SK-N-MC (cell line): ENCODE measurements around the gene SPTSSB.
A peak's percentile ranks its signal among the peaks of the same experiment; 100 is the strongest.

Source experiments
- DNase-seq: peaks from one replicate; pipeline ENCODE4 v3.0.0-alpha.2; 2011; ENCODE audit warnings: low read depth, low spot score
- H3K27ac ChIP-seq: fragments of 200-600 bp; sonication (generic); 2 replicates; pipeline ENCODE4 v1.5.1; 2016; ENCODE audit warnings: mixed run types
- H3K36me3 ChIP-seq: fragments of 200-600 bp; sonication (generic); 2 replicates; pipeline ENCODE4 v1.6.1; 2017; ENCODE audit warnings: antibody characterized with exemption, low read length, mixed read lengths; ENCODE audit not compliant: insufficient read depth
- H3K4me3 ChIP-seq: fragments of 200-600 bp; sonication (generic); 2 replicates; pipeline ENCODE4 v1.5.1; 2016
- H3K9ac ChIP-seq: fragments of 200-600 bp; sonication (generic); 2 replicates; pipeline ENCODE4 v1.8.0; 2017; ENCODE audit warnings: mixed run types, mixed read lengths; ENCODE audit not compliant: insufficient read length
- H3K9me3 ChIP-seq: fragments of 200-600 bp; sonication (generic); 2 replicates; pipeline ENCODE4 v1.6.1; 2017; ENCODE audit warnings: low read depth, mild to moderate bottlenecking, antibody characterized with exemption, low read length, moderate library complexity, mixed read lengths
- EZH2 ChIP-seq: fragments of 200-600 bp; sonication (generic); IDR thresholded peaks from one replicate; pipeline ENCODE4 v1.6.1; 2017; ENCODE audit warnings: antibody characterized with exemption
- FOXP2 ChIP-seq: optimal IDR thresholded peaks from 2 replicates; pipeline ENCODE3; 2011; ENCODE audit warnings: mild to moderate bottlenecking, moderate library complexity; ENCODE audit not compliant: insufficient read depth; ENCODE audit errors: extremely low read length, control extremely low read depth
- POLR2AphosphoS5 ChIP-seq: IDR thresholded peaks from 2 replicates; pipeline ENCODE4 v1.6.1; 2012; ENCODE audit warnings: mild to moderate bottlenecking, low read depth, low read length, borderline replicate concordance

Gene SPTSSB

DNA sequence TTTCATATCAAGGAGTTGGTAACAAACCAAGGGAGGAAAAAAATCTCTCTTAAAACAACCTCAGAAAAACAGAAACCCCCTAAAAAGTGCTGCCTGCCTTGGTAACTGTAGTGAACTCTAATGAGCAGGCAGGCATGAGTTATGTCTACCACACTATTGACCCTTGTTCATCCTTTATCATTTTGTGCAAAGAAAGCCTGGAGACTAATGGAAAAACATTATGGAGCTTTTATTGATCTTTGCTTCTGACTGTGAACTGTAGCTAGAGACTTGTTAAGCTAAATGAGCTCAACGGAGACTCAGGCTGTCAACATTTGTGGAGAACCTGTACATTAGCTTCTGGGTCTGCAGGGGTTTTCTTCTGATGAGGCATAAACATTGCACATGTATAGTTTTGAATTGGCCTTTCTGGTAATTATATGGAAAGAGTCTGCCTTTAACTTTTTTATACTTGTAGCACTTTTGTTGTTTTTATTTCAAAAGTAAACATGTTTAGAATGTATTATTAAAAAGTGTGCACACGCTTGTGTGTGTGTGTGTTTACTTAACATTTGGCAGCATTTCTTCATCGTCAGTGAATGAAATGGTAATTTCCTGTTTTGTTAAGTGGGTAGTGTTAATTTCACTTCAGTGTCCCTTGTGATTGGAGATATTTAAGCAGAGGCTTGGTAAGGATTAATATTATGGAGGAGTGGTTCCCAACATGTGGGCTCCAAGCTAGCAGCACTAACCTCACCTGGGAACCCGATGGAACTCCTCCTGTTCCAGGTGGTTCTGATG, 15.9 kb upstream of the SPTSSB start:
- H3K27ac ChIP-seq: no peak overlapping the region

GRCh38 chr3:161372321-161373260, 1.3 kb upstream of the SPTSSB start:
- H3K4me3 ChIP-seq: peak overlapping the region; percentile 80
- TF ChIP-seq EZH2 (no peak), POLR2AphosphoS5 (no peak)
- no peaks in the 10 kb centered on the region for H3K9me3 ChIP-seq
- no peak overlapping the region for H3K9ac ChIP-seq
- H3K27ac ChIP-seq: no peak overlapping the region
- DNase-seq: no peak
- no peaks in the 10 kb centered on the region for H3K36me3 ChIP-seq

More for the DNA sequence above, 15.9 kb upstream of the SPTSSB start:
- no peak for TF ChIP-seq FOXP2
- TF ChIP-seq EZH2: no peak
- TF ChIP-seq POLR2AphosphoS5: no peak
- no peak overlapping the region for H3K9ac ChIP-seq
- no peaks in the 10 kb centered on the region for H3K9me3 ChIP-seq
- no peaks in the 10 kb centered on the region for H3K36me3 ChIP-seq
- H3K4me3 ChIP-seq: no peak overlapping the region
- no peak for DNase-seq

GRCh38 chr3:161369531-161369930, 1.8 kb downstream of the SPTSSB start:
- no peak for TF ChIP-seq POLR2AphosphoS5
- Histone ChIP-seq H3K9me3 (no peaks in the 10 kb centered on the region), H3K27ac (no peak overlapping the region), H3K36me3 (no peaks in the 10 kb centered on the region), H3K9ac (no peak overlapping the region), H3K4me3 (no peak overlapping the region)
- no peak for DNase-seq

- Histone ChIP-seq H3K9me3 (no peaks in the 10 kb centered on the region), H3K9ac (no peak overlapping the region), H3K36me3 (no peaks in the 10 kb centered on the region), H3K27ac (no peak overlapping the region), H3K4me3 (no peak overlapping the region)
- no peak for DNase-seq
- TF ChIP-seq FOXP2 (no peak), EZH2 (no peak), POLR2AphosphoS5 (no peak)
Measured at GRCh38 chr3:161366094-161366493, 5.2 kb downstream of the SPTSSB start.

GRCh38 chr3:161358488-161358887, 12.8 kb downstream of the SPTSSB start:
- DNase-seq: no peak
- Histone ChIP-seq H3K36me3 (no peaks in the 10 kb centered on the region), H3K9ac (no peak overlapping the region), H3K27ac (no peak overlapping the region), H3K9me3 (no peaks in the 10 kb centered on the region), H3K4me3 (no peak overlapping the region)
- no peak for TF ChIP-seq FOXP2
- no peak for TF ChIP-seq POLR2AphosphoS5
- no peak for TF ChIP-seq EZH2

DNA sequence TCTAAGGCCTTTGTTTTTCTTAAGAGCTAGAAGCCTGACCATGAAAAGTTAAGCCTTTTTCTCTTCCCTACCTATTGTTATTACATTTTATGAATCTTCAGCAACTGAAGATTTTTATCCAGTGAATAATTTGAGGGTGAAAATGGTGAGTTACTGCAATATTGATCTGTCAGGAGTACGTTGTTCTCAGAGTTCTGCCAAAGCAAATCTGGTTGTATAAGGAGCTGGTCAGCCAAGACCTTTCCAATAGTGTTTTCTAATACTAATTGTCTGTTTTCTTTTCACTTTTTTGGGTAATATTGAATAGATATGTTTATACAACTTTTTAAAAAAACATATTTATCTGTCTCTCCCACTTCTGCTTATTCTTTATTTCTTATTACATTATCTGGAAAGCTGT, 15.0 kb downstream of the SPTSSB start:
- no peak for TF ChIP-seq EZH2
- TF ChIP-seq POLR2AphosphoS5: no peak
- TF ChIP-seq FOXP2: no peak
- no peak for DNase-seq
- H3K4me3 ChIP-seq: no peak overlapping the region
- H3K36me3 ChIP-seq: no peaks in the 10 kb centered on the region
- no peaks in the 10 kb centered on the region for H3K9me3 ChIP-seq
- no peak overlapping the region for H3K27ac ChIP-seq
- no peak overlapping the region for H3K9ac ChIP-seq

- Histone ChIP-seq H3K4me3 (no peak overlapping the region), H3K9me3 (no peaks in the 10 kb centered on the region), H3K36me3 (no peaks in the 10 kb centered on the region), H3K27ac (no peak overlapping the region), H3K9ac (no peak overlapping the region)
- no peak for DNase-seq
- TF ChIP-seq EZH2 (no peak), POLR2AphosphoS5 (no peak), FOXP2 (no peak)
Measured at GRCh38 chr3:161355508-161355907, 15.8 kb downstream of the SPTSSB start.

GRCh38 chr3:161354554-161354953, 16.8 kb downstream of the SPTSSB start:
- Histone ChIP-seq H3K4me3 (no peak overlapping the region), H3K9ac (no peak overlapping the region), H3K27ac (no peak overlapping the region), H3K36me3 (no peaks in the 10 kb centered on the region), H3K9me3 (no peaks in the 10 kb centered on the region)
- TF ChIP-seq FOXP2: no peak
- no peak for TF ChIP-seq POLR2AphosphoS5
- TF ChIP-seq EZH2: no peak
- no peak for DNase-seq
